GM18502 (cell line): ENCODE measurements around the gene THAP3.

ENCODE experiments used
- ATAC-seq: cut with Tn5 transposase; IDR thresholded peaks from one replicate; pipeline ENCODE4 v1.9.1; 2021; ENCODE audit warnings: mild to moderate bottlenecking; ENCODE audit not compliant: unreplicated experiment, poor library complexity

THAP3 gene

DNA sequence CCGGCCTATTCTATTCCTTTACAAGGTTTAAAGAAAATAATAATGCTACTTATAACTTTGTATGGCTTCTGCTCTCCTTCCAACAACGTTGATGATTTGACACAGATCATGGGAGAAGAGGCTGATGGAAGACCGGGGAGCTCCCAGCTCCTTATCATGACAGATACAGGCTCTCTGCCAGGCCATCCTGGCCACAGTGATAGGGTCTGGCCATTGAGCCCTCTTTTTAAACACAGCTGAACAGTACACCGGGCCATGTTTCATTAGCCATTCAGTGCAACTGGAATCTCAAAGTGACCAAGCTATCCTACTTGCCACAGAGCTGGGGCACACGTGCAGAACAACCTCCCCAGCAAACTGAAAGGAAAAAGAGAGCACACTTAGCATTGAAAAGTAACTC lies 42.0 kb downstream of the THAP3 start:
- no peak for ATAC-seq

DNA sequence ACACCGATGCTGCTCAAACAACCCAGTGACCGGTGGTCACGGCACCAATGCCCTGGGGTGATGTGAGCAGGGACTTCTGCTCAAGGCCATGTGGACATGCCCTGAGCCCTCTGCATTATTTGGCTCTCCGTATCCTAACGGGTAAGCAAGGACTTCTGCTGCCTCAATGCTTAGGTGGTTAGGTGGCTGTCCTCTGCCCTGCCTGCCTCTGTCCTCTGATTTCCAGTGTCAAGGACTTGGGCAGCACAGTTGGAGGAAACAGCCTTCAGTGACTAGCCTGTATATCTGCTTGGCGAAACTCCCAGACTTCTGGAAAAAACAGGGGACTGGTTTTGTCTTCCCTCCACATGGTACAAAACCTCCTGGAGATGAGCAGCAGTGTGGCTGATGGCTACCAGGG lies 42.5 kb downstream of the THAP3 start:
- ATAC-seq: no peak

DNA sequence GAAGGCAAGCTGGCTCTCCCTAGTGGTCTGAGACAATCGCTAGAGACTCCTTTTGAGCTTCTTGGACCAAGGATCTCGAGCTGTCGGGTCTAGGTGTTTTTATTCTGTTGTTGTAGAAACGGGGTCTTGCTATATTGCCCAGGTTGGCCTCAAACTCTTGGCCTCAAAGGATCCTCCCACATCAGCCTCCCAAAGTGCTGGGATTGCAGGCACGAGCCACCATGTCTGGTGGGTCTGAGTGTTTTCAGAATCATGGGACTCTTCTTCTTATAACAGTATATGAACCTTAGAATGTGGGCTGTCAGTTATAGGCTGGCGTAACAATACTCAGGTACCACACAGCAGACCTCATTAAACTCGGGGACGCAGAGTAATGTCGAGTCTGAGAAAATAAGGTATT lies 43.8 kb downstream of the THAP3 start:
- ATAC-seq: no peak

DNA sequence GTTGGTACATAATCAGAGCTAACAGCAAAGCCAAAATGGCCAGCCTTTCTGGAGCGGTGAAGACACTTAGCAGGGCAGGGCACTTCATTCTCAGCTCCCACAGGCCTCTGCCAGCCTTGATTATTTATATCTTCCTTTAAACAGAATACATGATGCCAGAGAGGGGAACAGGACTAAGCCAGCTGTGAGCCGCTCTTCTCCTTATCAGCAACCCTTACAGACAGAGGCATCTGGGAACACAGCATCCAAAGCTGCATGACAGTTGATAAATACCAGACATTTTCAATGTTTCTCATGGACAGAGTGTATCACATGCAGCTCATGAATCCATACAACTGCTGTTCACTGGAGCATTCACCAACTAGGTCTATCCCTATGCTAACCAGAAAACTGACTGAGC lies 47.9 kb downstream of the THAP3 start:
- no peak for ATAC-seq

DNA sequence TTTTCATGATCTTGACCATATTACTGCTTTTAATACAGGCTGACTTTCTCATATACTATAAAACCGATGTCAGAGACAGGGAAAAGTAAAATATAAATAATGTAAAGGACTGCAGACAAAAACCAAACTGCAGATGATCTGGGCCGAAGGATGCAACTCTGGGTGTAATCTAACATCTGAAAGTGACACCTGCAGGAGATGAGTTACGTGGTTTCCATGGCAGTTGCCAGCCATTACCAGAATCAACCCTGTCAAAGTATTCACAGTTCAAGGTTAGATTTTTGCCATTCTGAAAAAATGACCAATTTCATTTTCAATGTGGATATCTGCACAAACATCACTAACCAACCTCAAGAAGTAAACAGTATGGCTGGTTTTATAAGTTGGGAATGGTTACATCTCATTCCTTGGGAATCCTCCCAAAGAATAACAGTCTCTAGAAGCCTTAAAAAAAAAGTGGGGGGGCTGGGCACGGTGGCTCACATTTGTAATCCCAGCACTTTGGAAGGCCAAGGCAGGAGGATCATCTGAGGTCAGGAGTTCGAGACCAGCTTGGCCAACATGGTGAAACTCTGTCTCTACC lies 49.2 kb downstream of the THAP3 start:
- ATAC-seq: no peak

DNA sequence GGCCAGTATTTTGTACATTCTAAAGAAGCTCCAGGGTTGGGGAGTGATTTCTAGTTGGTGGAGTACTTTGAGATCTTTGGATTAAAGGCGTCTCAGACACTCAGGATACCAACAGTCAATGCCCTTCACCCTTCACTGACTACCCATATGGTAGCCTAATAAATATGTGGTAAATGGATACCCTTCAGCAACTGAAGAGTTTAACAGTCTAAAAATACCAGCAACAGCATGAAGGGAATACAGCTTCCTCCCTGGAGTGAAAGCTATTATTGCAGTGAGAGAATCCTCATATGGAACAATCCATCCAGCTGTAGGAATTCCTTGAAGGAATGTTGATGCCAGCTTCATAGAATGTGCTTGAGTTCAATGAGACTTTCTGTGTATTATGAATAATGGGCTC lies 50.1 kb downstream of the THAP3 start:
- no peak for ATAC-seq

DNA sequence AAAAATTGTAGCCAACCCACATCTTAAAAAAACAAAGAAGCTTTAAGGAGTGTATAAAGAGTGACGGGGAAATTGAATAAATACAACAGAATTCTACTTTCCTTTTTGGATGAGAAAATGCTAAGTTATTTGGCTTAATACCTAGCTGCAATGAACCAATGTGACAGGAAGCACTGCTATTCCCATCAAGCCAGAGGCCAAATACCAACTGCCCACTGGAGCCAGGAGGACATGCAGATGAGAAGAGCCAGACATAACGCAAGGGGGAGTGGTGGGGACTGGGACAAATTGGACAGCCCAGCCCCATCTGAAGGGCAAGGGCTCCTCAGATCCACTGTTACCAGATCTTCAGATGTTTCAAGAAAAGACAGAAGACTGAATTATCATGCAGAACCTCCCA lies 51.3 kb downstream of the THAP3 start:
- no peak for ATAC-seq
